Measurements from ENCODE around the gene ZNF138. TPM values are rescaled to one million over a fixed set of nuclear protein-coding genes. Genes with fewer than 3 reads are reported as not detected.

ZNF138 gene
- total and polyA plus RNA-seq, 2 of the 8 experiments (the other 6 are each of a cell fraction or from before 2014, with no cell fraction given): 7.5 to 22.6 TPM

GRCh38 chr7:64832136-64832535 is 37.9 kb downstream of the ZNF138 start (continued):
- TF ChIP-seq CHD7 (IDR thresholded peaks at IDR 0.05; ENCODE audit: insufficient replicate concordance, low read length): no peak
- no peak for TF ChIP-seq BRCA1 (IDR thresholded peaks at IDR 0.05; ENCODE audit: low read depth, low read length)
- TF ChIP-seq EP300 (IDR thresholded peaks at IDR 0.05; ENCODE audit: borderline replicate concordance in 1 of 2, low read depth in 2 of 2, low read length in 2 of 2): no peak
- no peak for TF ChIP-seq CBX8 (IDR thresholded peaks at IDR 0.05; ENCODE audit: borderline replicate concordance, low read depth, low read length)
- no peak for TF ChIP-seq SRF (IDR thresholded peaks at IDR 0.05; ENCODE audit: low read depth, low read length)
- TF ChIP-seq USF2 (IDR thresholded peaks at IDR 0.05; ENCODE audit: low read length): no peak
